Breast epithelium (tissue), 3 donors: ENCODE measurements around the gene MIER2.

Experiments used
- CTCF ChIP-seq, 3 donors: fragments of 450-650 bp; IDR thresholded peaks; one replicate each; pipeline ENCODE4 v1.5.1; 2016 to 2017; ENCODE audit warnings: antibody characterized with exemption in 3 of 3, mild to moderate bottlenecking in 3 of 3, moderate library complexity in 3 of 3
- POLR2A ChIP-seq: fragments of 450-650 bp; IDR thresholded peaks from one replicate; pipeline ENCODE4 v1.6.1; 2016; ENCODE audit warnings: antibody characterized with exemption, mild to moderate bottlenecking, moderate library complexity
- POLR2AphosphoS5 ChIP-seq, 3 donors: sonication (generic); formaldehyde crosslinking; IDR thresholded peaks; one replicate each; pipeline ENCODE4 v1.6.1; 2017; ENCODE audit warnings: antibody characterized with exemption in 3 of 3

GRCh38 chr19:281156-281853, 63.3 kb downstream of the MIER2 start:
- TF ChIP-seq POLR2A (no peak), CTCF (IDR thresholded peaks at IDR 0.05) (no peak), POLR2AphosphoS5 (IDR thresholded peaks at IDR 0.05) (no peak)
